ENCODE data around the gene NSD1. TPM values are rescaled to one million over a fixed set of nuclear protein-coding genes. Genes with fewer than 3 reads are reported as not detected.

NSD1 gene
- total and polyA plus RNA-seq, 2 of the 4 experiments (the other 2 are of a cell fraction) = 7.7 to 31.0 TPM

GRCh38 chr5:177335701-177336065, 202.1 kb downstream of the NSD1 start:
- no peak overlapping the region for H4K5ac ChIP-seq (ENCODE audit: low read depth, low read length)
- no peak overlapping the region for H2AK5ac ChIP-seq (ENCODE audit: low read depth, low read length)
- H3K9me3 ChIP-seq (ENCODE audit: control insufficient read depth, insufficient read depth, low read length) = no peaks in the 10 kb centered on the region
- no peak overlapping the region for H2BK20ac ChIP-seq (ENCODE audit: low read depth, low read length)
- peaks cover 13% of the 10 kb centered on the region for H4K20me1 ChIP-seq (ENCODE audit: insufficient read depth, low read length)
- no peak overlapping the region for H2AK9ac ChIP-seq (replicated peaks; ENCODE audit: low read depth, low read length, poor library complexity)
- H4K91ac ChIP-seq (ENCODE audit: insufficient read depth, low read depth, low read length) = no peak overlapping the region
- no TSS peak for BruUV-seq (replicated peaks)
- TF ChIP-seq, protein P1, sequence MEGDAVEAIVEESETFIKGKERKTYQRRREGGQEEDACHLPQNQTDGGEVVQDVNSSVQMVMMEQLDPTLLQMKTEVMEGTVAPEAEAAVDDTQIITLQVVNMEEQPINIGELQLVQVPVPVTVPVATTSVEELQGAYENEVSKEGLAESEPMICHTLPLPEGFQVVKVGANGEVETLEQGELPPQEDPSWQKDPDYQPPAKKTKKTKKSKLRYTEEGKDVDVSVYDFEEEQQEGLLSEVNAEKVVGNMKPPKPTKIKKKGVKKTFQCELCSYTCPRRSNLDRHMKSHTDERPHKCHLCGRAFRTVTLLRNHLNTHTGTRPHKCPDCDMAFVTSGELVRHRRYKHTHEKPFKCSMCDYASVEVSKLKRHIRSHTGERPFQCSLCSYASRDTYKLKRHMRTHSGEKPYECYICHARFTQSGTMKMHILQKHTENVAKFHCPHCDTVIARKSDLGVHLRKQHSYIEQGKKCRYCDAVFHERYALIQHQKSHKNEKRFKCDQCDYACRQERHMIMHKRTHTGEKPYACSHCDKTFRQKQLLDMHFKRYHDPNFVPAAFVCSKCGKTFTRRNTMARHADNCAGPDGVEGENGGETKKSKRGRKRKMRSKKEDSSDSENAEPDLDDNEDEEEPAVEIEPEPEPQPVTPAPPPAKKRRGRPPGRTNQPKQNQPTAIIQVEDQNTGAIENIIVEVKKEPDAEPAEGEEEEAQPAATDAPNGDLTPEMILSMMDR (conservative IDR thresholded peaks at IDR 0.05; ENCODE audit: low read depth, low read length) = no peak
- TF ChIP-seq SMC3 (IDR thresholded peaks at IDR 0.05; ENCODE audit: low read depth, low read length) (no peak), BHLHE40 (IDR thresholded peaks at IDR 0.05; ENCODE audit: low read depth, low read length) (no peak)
- dilution Hi-C loops (cut with HindIII; ENCODE audit: low sequenced_read_pairs, unreplicated experiment) = no loop called here
- intact Hi-C loops (cut with micrococcal nuclease) = no loop called here
- H2BK120ac ChIP-seq (ENCODE audit: low read depth, low read length) = no peak overlapping the region
- no peaks in the 10 kb centered on the region for H3K27me3 ChIP-seq (ENCODE audit: control insufficient read depth, insufficient read depth, low read length)
- no peak overlapping the region for H3K9ac ChIP-seq (ENCODE audit: low read depth, low read length)
- 0 out of 2 replicates have a peak, but pooled peaks cover 4% of the 10 kb centered on the region for H3K9me1 ChIP-seq (ENCODE audit: insufficient read depth, low read length)
- ChIA-PET POLR2A (ENCODE audit: unreplicated experiment) (no interaction called here), CTCF (interaction anchor here (0.8 kb wide), 1 partner anchor 26 kb away, joined by 3 read pairs; no protein-coding TSS in a partner anchor)
- ATAC-seq (ENCODE audit: low read depth) (no peak), DNase-seq (no peak)
- no peak overlapping the region for H2AFZ ChIP-seq (replicated peaks; ENCODE audit: low read length, poor library complexity)
- H3K36me3 ChIP-seq (ENCODE audit: control insufficient read depth, insufficient read depth, low read length) = peaks cover 79% of the 10 kb centered on the region
- no peak overlapping the region for H3K27ac ChIP-seq (ENCODE audit: insufficient read depth, low read length)
- H3K4ac ChIP-seq (ENCODE audit: low read depth, low read length) = no peak overlapping the region
- H3K56ac ChIP-seq (ENCODE audit: extremely low read depth, insufficient read depth, low read length) = no peak overlapping the region
- H2BK5ac ChIP-seq (ENCODE audit: low read depth, low read length, poor library complexity, severe bottlenecking) = no peak overlapping the region
- no peak overlapping the region for H2BK15ac ChIP-seq (ENCODE audit: low read depth, low read length)
- H3K4me1 ChIP-seq (ENCODE audit: control insufficient read depth, insufficient read depth, low read length) = no peaks in the 10 kb centered on the region
- H3K18ac ChIP-seq (ENCODE audit: low read depth, low read length) = no peak overlapping the region
- 100% methylated on average over 2 of the region's 7 CpGs; no CpG with 5 or more reads in 1 of the 2 experiments for WGBS, 2 experiments (ENCODE audit: extremely low coverage in 2 of 2, insufficient read length in 1 of 2)
- no peak overlapping the region for H4K8ac ChIP-seq (ENCODE audit: low read depth in 2 of 2, low read length in 2 of 2)
- H3K79me1 ChIP-seq (ENCODE audit: low read depth in 1 of 2, low read length in 2 of 2) = peaks cover 7 to 20% of the 10 kb centered on the region in 2 experiments
- H3K4me2 ChIP-seq (ENCODE audit: low read depth, low read length) = no peak overlapping the region
- no peak overlapping the region for H3K4me3 ChIP-seq (ENCODE audit: insufficient read depth, low read depth, low read length)
- in situ Hi-C loops (cut with MboI; ENCODE audit: low sequenced_read_pairs) = no loop called here
- H3K23ac ChIP-seq (ENCODE audit: low read depth, low read length) = no peak overlapping the region
- H3K14ac ChIP-seq (replicated peaks; ENCODE audit: low read depth, low read length) = no peak overlapping the region

Measured in IMR-90 (cell line).